ENCODE measurements around the gene TBXA2R. TPM values are rescaled to one million over a fixed set of nuclear protein-coding genes. Genes with fewer than 3 reads are reported as not detected.

The TBXA2R gene
- total RNA-seq, 4 donors from 2014 or later: 4.4 to 11.4 (median 7.2) TPM

DNA sequence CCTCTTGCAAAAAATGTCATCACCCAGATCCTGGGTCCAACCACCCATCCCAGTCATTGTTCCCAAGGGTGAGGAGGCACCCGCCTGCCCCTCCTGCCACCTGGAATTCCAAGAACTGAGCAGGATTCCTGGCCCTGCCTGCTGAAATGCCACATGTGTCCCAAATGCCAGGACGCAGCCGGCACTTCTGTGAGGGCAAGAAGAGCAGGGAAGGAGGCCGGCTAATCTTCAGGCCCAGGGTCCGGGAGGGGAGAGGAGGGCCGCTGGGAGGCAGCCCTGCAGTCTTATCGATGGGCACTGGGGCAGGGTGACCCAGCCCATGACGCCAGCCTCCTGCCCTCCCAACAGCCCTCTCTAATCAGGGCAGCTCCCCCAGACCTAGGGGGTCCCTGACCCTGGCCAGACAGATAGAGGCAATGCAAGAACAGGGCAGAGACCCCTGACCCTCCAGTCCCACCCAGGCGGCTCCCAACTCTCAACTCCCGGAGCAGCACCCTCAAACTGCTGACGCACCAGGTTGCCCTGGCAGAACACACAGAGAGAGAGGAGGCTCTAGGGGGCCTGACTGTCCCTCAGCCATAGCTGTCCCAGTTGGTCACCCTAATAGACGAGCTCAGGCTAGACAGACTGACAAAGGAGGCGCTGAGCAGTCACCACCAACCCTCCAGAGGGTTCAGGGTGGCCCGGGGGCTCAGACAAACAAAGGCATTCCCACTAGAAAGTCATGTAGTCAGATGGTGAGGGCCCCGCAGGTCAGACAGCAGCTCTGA lies 50.8 kb downstream of the TBXA2R start:
- TF ChIP-seq, protein P1, sequence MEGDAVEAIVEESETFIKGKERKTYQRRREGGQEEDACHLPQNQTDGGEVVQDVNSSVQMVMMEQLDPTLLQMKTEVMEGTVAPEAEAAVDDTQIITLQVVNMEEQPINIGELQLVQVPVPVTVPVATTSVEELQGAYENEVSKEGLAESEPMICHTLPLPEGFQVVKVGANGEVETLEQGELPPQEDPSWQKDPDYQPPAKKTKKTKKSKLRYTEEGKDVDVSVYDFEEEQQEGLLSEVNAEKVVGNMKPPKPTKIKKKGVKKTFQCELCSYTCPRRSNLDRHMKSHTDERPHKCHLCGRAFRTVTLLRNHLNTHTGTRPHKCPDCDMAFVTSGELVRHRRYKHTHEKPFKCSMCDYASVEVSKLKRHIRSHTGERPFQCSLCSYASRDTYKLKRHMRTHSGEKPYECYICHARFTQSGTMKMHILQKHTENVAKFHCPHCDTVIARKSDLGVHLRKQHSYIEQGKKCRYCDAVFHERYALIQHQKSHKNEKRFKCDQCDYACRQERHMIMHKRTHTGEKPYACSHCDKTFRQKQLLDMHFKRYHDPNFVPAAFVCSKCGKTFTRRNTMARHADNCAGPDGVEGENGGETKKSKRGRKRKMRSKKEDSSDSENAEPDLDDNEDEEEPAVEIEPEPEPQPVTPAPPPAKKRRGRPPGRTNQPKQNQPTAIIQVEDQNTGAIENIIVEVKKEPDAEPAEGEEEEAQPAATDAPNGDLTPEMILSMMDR (IDR thresholded peaks at IDR 0.05): no peak
- TF ChIP-seq POLR2A (IDR thresholded peaks at IDR 0.05) (no peak), EP300 (IDR thresholded peaks at IDR 0.05) (no peak)
- Histone ChIP-seq H3K9me3 (no peaks in the 10 kb centered on the region), H3K36me3 (peaks cover 0 to 6% (median 0%) of the 10 kb centered on the region in 3 donors), H3K27me3 (no peaks in the 10 kb centered on the region), H3K27ac (peak overlapping the region in 3 of 4 donors; percentile 56 to 96 (median 73)), H3K4me3 (peak overlapping the region; percentile 93 to 98 (median 96)), H3K4me1 (peaks cover 0 to 50% (median 27%) of the 10 kb centered on the region in 4 donors)
- WGBS, 2 donors: 32 to 52% methylated on average over 14 to 15 of the region's 15 CpGs
- no peak for DNase-seq (ENCODE audit: low spot score in 2 of 2)

DNA sequence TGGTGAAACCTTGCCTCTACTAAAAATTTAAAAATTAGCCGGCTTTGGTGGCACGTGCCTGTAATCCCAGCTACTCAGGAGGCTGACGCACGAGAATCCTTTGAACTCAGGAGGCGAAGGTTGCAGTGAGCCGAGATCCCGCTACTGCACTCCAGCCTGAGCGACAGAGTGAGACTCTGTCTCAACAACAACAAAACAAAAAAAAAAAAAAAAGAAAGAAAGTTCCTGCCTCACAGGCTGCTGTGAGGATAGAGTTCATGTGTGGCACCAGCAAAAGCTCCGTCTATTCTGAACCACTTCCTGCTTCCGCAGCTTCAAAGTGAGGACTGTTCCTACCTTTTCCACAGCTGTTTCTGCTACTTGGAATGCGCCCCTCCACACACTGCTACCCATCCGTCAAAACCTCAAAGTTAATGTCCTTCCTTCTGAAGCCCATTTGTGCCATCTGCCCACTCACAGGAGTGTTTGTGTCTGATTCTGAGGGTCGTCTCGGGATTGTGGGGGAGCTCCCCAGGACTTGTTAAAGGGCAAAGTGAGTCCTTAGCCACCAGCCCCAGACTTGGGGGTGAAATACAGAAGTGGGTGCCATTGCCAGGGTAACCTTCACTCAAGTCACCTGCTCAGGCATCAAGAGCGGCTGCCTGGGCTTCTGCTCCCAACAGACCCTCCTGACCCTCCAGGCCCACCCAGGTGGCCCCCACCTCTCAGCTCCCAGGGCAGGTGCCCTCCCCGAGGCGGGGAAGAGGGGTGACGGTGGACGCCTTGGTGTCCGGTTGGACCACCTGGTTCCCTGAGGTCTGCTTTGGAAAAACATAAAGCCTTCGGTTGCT lies 52.2 kb downstream of the TBXA2R start:
- Histone ChIP-seq H3K4me1 (peaks cover 0 to 50% (median 27%) of the 10 kb centered on the region in 4 donors), H3K36me3 (peaks cover 0 to 19% (median 0%) of the 10 kb centered on the region in 3 donors), H3K27me3 (no peaks in the 10 kb centered on the region), H3K27ac (peak overlapping the region in 3 of 4 donors; percentile 56 to 96 (median 78)), H3K9me3 (no peaks in the 10 kb centered on the region), H3K4me3 (peak overlapping the region in 1 of 4 donors; percentile 1)
- WGBS, 2 donors: 69 to 72% methylated on average over 20 to 21 of the region's 21 CpGs
- DNase-seq (ENCODE audit: low spot score in 2 of 2): no peak
- TF ChIP-seq, protein P1 (IDR thresholded peaks at IDR 0.05): no peak
- TF ChIP-seq EP300 (IDR thresholded peaks at IDR 0.05) (no peak), POLR2A (IDR thresholded peaks at IDR 0.05) (no peak)

DNA sequence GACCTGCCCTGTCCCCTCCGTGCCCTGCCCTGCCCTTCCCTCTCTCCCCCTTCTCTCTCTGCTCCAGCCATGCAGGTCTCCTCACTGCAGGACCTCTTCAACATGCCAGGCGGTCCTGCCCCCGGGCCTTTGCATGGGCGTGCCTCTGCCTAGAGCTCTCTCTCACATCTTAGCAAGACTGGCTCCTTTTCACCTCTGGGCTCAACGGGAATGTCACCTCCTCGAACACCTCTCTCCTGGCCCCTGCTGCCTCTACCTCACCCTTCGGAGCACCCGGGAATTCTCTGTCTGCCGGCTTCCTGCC lies 54.9 kb downstream of the TBXA2R start:
- Histone ChIP-seq H3K4me1 (peaks cover 0 to 60% (median 34%) of the 10 kb centered on the region in 4 donors), H3K27ac (peak overlapping the region in 1 of 4 donors; percentile 56), H3K36me3 (peaks cover 0 to 42% (median 6%) of the 10 kb centered on the region in 3 donors), H3K9me3 (no peaks in the 10 kb centered on the region), H3K27me3 (no peaks in the 10 kb centered on the region), H3K4me3 (no peak overlapping the region)
- no peak for DNase-seq (ENCODE audit: low spot score in 2 of 2)
- 74 to 84% methylated on average over 9 of the region's 9 CpGs for WGBS, 2 donors
- TF ChIP-seq EP300 (IDR thresholded peaks at IDR 0.05): no peak
- TF ChIP-seq, protein P1 (IDR thresholded peaks at IDR 0.05): no peak
- TF ChIP-seq POLR2A (IDR thresholded peaks at IDR 0.05): no peak

DNA sequence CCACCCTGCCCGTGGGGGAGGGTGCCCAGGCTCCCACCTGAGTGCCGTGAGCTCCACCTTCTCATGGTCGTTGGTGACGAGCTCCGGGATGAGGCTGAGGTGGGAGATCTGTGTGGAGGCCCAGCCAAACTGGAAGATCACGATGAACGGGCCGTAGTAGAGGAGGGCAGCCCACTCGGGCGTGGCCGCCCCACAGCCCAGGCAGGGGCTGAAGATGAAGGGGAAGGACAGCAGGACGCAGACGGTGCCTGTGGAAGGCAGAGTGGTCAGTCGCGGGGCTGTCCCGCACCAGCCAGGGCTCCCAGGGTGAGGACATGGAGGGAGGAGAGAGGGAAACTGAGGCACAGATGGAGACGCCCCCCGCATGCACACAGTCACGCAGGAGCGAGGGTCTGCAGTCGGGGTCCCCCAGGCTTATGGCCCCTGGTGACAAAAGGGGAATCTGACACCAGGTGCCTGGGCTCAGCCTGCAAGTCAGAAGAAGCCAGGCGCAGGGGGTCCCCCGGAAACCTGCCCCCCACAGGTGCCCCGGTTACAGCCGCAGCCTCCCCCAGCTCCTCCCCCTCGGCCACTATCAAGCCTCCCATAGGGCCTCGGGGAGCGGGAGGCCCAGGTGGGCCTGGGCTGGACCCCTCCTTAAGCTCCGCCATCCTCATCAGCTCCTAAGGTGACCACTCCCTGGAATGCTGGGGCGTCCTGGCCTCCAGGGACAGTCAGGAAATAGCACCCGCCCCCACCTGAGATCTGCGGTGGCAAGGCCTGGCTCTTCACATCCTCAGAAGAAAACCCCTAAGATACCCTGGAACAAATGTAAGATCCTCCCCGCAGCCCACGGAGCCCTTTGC lies 55.5 kb downstream of the TBXA2R start:
- Histone ChIP-seq H3K36me3 (peaks cover 0 to 47% (median 6%) of the 10 kb centered on the region in 3 donors), H3K4me1 (peaks cover 0 to 55% (median 30%) of the 10 kb centered on the region in 4 donors), H3K27ac (no peak overlapping the region), H3K4me3 (no peak overlapping the region), H3K27me3 (no peaks in the 10 kb centered on the region), H3K9me3 (no peaks in the 10 kb centered on the region)
- TF ChIP-seq POLR2A (IDR thresholded peaks at IDR 0.05): no peak
- TF ChIP-seq, protein P1 (IDR thresholded peaks at IDR 0.05): no peak
- no peak for DNase-seq (ENCODE audit: low spot score in 2 of 2)
- WGBS, 2 donors: 87 to 89% methylated on average over 28 to 34 of the region's 34 CpGs
